NB4 (cell line): ENCODE data around the gene GTF3C6.

ENCODE experiments used
- DNase-seq: peaks from one replicate; pipeline ENCODE4 v3.0.0; 2010; ENCODE audit warnings: low read depth
- H3K4me3 ChIP-seq: one replicate; pipeline ENCODE4 v1.5.1; 2011; ENCODE audit warnings: mild to moderate bottlenecking, low read depth, low read length, moderate library complexity
- CTCF ChIP-seq: IDR thresholded peaks from one replicate; pipeline ENCODE4 v1.5.1; 2012; ENCODE audit warnings: low read depth, low read length
- MAX ChIP-seq: IDR thresholded peaks from 2 replicates; pipeline ENCODE4 v1.6.1; 2011; ENCODE audit warnings: low read depth, low read length
- MYC ChIP-seq: IDR thresholded peaks from 2 replicates; pipeline ENCODE4 v1.6.1; 2011; ENCODE audit warnings: low read depth, low read length
- POLR2A ChIP-seq: IDR thresholded peaks from 2 replicates; pipeline ENCODE4 v1.6.1; 2011; ENCODE audit warnings: mild to moderate bottlenecking; ENCODE audit not compliant: insufficient read length; ENCODE audit errors: extremely low read depth

The GTF3C6 gene

GRCh38 chr6:110971468-110971867 is 13.0 kb downstream of the GTF3C6 start:
- TF ChIP-seq POLR2A (no peak), MAX (no peak), CTCF (no peak), MYC (no peak)
- no peak overlapping the region for H3K4me3 ChIP-seq
- DNase-seq = no peak

GRCh38 chr6:110976575-110976974 is 18.1 kb downstream of the GTF3C6 start:
- no peak overlapping the region for H3K4me3 ChIP-seq
- DNase-seq = no peak
- TF ChIP-seq MYC = no peak
- no peak for TF ChIP-seq CTCF
- TF ChIP-seq POLR2A = no peak
- no peak for TF ChIP-seq MAX

GRCh38 chr6:110979565-110980101 is 21.1 kb downstream of the GTF3C6 start:
- TF ChIP-seq MAX (no peak), POLR2A (no peak), MYC (no peak), CTCF (no peak)
- no peak overlapping the region for H3K4me3 ChIP-seq
- DNase-seq = no peak

GRCh38 chr6:110980227-110980626 is 21.7 kb downstream of the GTF3C6 start:
- H3K4me3 ChIP-seq = no peak overlapping the region
- TF ChIP-seq MAX (no peak), POLR2A (no peak), MYC (no peak), CTCF (no peak)
- DNase-seq = no peak

GRCh38 chr6:110980648-110981047 is 22.1 kb downstream of the GTF3C6 start:
- TF ChIP-seq CTCF = no peak
- no peak for TF ChIP-seq POLR2A
- TF ChIP-seq MAX = no peak
- no peak for TF ChIP-seq MYC
- no peak for DNase-seq
- peak overlapping the region; percentile 84 for H3K4me3 ChIP-seq

GRCh38 chr6:110981202-110981600 is 22.7 kb downstream of the GTF3C6 start:
- TF ChIP-seq POLR2A = no peak
- no peak for DNase-seq
- peak overlapping the region; percentile 84 for H3K4me3 ChIP-seq
